Stromal cell of bone marrow (primary cell): Measurements from ENCODE around the gene CBFA2T2.
A peak's percentile ranks its signal among the peaks of the same experiment; 100 is the strongest.

Experiments
- DNase-seq: peaks from one replicate; pipeline ENCODE4 v3.0.0-alpha.2; 2012; ENCODE audit warnings: low read depth

Gene CBFA2T2

GRCh38 chr20:33667676-33668465 lies 178.0 kb downstream of the CBFA2T2 start:
- DNase-seq = peak; percentile 55

GRCh38 chr20:33668466-33669155 lies 178.7 kb downstream of the CBFA2T2 start:
- DNase-seq = no peak

- no peak for DNase-seq
Observed at GRCh38 chr20:33669224-33669623, 179.3 kb downstream of the CBFA2T2 start.

GRCh38 chr20:33669873-33670640 lies 180.2 kb downstream of the CBFA2T2 start:
- DNase-seq = no peak

GRCh38 chr20:33670715-33671499 lies 181.0 kb downstream of the CBFA2T2 start:
- DNase-seq = no peak

GRCh38 chr20:33671573-33672288 lies 181.8 kb downstream of the CBFA2T2 start:
- no peak for DNase-seq

GRCh38 chr20:33672426-33673113 lies 182.7 kb downstream of the CBFA2T2 start:
- no peak for DNase-seq

- DNase-seq = no peak
Observed at GRCh38 chr20:33673114-33673409, 183.2 kb downstream of the CBFA2T2 start.

- DNase-seq = no peak
Observed at GRCh38 chr20:33673410-33674293, 183.8 kb downstream of the CBFA2T2 start.

GRCh38 chr20:33674294-33675135 lies 184.6 kb downstream of the CBFA2T2 start, which contains the start of gene NECAB3:
Gene NECAB3, minus strand, starts transcription at chr20:33674428. Its CDS starts 76 bp downstream, at chr20:33674352.
- no peak for DNase-seq

- DNase-seq = no peak
Observed at GRCh38 chr20:33675136-33675959, 185.5 kb downstream of the CBFA2T2 start.

GRCh38 chr20:33676121-33676520 lies 186.2 kb downstream of the CBFA2T2 start:
- no peak for DNase-seq

GRCh38 chr20:33676652-33677645 lies 187.1 kb downstream of the CBFA2T2 start:
- no peak for DNase-seq

- no peak for DNase-seq
Observed at GRCh38 chr20:33677991-33678702, 188.3 kb downstream of the CBFA2T2 start.

GRCh38 chr20:33679758-33680485 lies 190.0 kb downstream of the CBFA2T2 start:
- no peak for DNase-seq
